H1 (cell line): ENCODE data around the gene OR2B2. TPM values are rescaled to one million over a fixed set of nuclear protein-coding genes. Genes with fewer than 3 reads are reported as not detected.

ENCODE experiments used
- CTCF ChIA-PET: fragments of 300-600 bp; sonication (Branson Sonifier 250); formaldehyde crosslinking; loops from one replicate; lab custom pipeline; 2021; ENCODE audit not compliant: partially characterized antibody; lab: Charles Lee
- POLR2A ChIA-PET: fragments of 300-600 bp; sonication (Branson Sonifier 250); formaldehyde crosslinking; loops from one replicate; lab custom pipeline; 2021; ENCODE audit warnings: inconsistent platforms; ENCODE audit not compliant: partially characterized antibody; lab: Charles Lee
- DNase-seq, 2 experiments: peaks; one replicate each; pipeline versions ENCODE4 v3.0.0 to v3.0.0-alpha.2; 2010 to 2022; ENCODE audit warnings: low spot score in 2 of 2, low read depth in 1 of 2, mixed read lengths in 1 of 2
- FAIRE-seq: peaks from 2 replicates; lab custom pipeline; 2011; peaks lifted over from hg19 to GRCh38; lab: Jason Lieb, UNC
- H2AFZ ChIP-seq: 2 replicates; pipeline ENCODE4 v1.8.1; 2012; ENCODE audit warnings: low read length, inconsistent platforms
- H2AK5ac ChIP-seq: 2 replicates; pipeline ENCODE4 v1.6.1; 2013; ENCODE audit warnings: low read depth, low read length
- H2BK120ac ChIP-seq: replicated peaks from 2 replicates; pipeline ENCODE3; 2013; ENCODE audit warnings: low read depth, low read length, inconsistent platforms
- H2BK12ac ChIP-seq: 2 replicates; pipeline ENCODE4 v1.6.1; 2013; ENCODE audit warnings: low read depth, low read length
- H2BK15ac ChIP-seq: 2 replicates; pipeline ENCODE4 v1.6.1; 2013; ENCODE audit warnings: low read length
- H2BK20ac ChIP-seq: 2 replicates; pipeline ENCODE4 v1.6.1; 2013; ENCODE audit warnings: low read length
- H2BK5ac ChIP-seq: 2 replicates; pipeline ENCODE4 v1.6.1; 2013; ENCODE audit warnings: low read depth, low read length
- H3K14ac ChIP-seq: 2 replicates; pipeline ENCODE4 v1.6.1; 2013; ENCODE audit warnings: inconsistent platforms; ENCODE audit not compliant: insufficient read length
- H3K18ac ChIP-seq: 2 replicates; pipeline ENCODE4 v1.6.1; 2013; ENCODE audit warnings: low read length; ENCODE audit errors: extremely low read depth
- H3K23ac ChIP-seq: 2 replicates; pipeline ENCODE4 v1.6.1; 2013; ENCODE audit warnings: inconsistent platforms; ENCODE audit not compliant: insufficient read length
- H3K23me2 ChIP-seq: 2 replicates; pipeline ENCODE4 v1.6.1; 2013; ENCODE audit warnings: low read depth, low read length
- H3K27ac ChIP-seq: 2 replicates; pipeline ENCODE4 v1.6.1; 2011; ENCODE audit warnings: low read depth, low read length, inconsistent platforms
- H3K27me3 ChIP-seq, 4 experiments: replicated peaks in 1 of 4; 1 replicate in 1 of 4; 2 replicates in 3 of 4; pipeline versions ENCODE4 v1.6.1 to v1.8.1; 2011 to 2013; ENCODE audit warnings: low read length in 3 of 4, mild to moderate bottlenecking in 3 of 4, inconsistent platforms in 2 of 4, mixed read lengths in 2 of 4, moderate library complexity in 1 of 4; ENCODE audit not compliant: control insufficient read depth in 3 of 4, insufficient read depth in 3 of 4; ENCODE audit errors: extremely low read depth in 1 of 4
- H3K36me3 ChIP-seq, 4 experiments: 2 replicates each; pipeline versions ENCODE4 v1.6.1 to v1.8.1; 2011 to 2013; ENCODE audit warnings: mild to moderate bottlenecking in 4 of 4, low read length in 3 of 4, moderate library complexity in 2 of 4, control low read depth in 1 of 4, inconsistent platforms in 1 of 4; ENCODE audit not compliant: insufficient read depth in 4 of 4, control insufficient read depth in 2 of 4
- H3K4ac ChIP-seq: replicated peaks from 2 replicates; pipeline ENCODE3; 2013; ENCODE audit warnings: low read length, low read depth, mixed read lengths, inconsistent platforms; ENCODE audit not compliant: insufficient read length
- H3K4me1 ChIP-seq, 4 experiments: replicated peaks in 1 of 4; 1 replicate in 1 of 4; 2 replicates in 3 of 4; pipeline versions ENCODE4 v1.6.1 to v1.8.1; 2011 to 2013; ENCODE audit warnings: low read length in 3 of 4, inconsistent platforms in 2 of 4, mixed read lengths in 1 of 4; ENCODE audit not compliant: insufficient read depth in 4 of 4, control insufficient read depth in 3 of 4
- H3K4me2 ChIP-seq, 2 experiments: 2 replicates each; pipeline versions ENCODE4 v1.6.1 to v1.8.1; 2011 to 2013; ENCODE audit warnings: low read depth in 2 of 2, low read length in 2 of 2, control low read depth in 1 of 2, inconsistent platforms in 1 of 2, mild to moderate bottlenecking in 1 of 2; ENCODE audit not compliant: insufficient read depth in 1 of 2
- H3K4me3 ChIP-seq, 4 experiments: fragments of 200-600, 300-600 bp in 1 of 4; sonication (generic), shearing (Covaris generic), sonication (Bioruptor Twin) in 1 of 4; 2 replicates each; pipeline versions ENCODE4 v1.5.1 to v1.8.1; 2011 to 2016; ENCODE audit warnings: low read length in 4 of 4, low read depth in 3 of 4, control low read depth in 2 of 4, inconsistent platforms in 2 of 4, mild to moderate bottlenecking in 2 of 4, mixed read lengths in 1 of 4, moderate library complexity in 1 of 4; ENCODE audit not compliant: insufficient read depth in 2 of 4; ENCODE audit errors: extremely low read depth in 1 of 4
- H3K56ac ChIP-seq: replicated peaks from 2 replicates; pipeline ENCODE3; 2013; ENCODE audit warnings: low read depth, mild to moderate bottlenecking, mixed read lengths, low read length, inconsistent platforms; ENCODE audit not compliant: insufficient read length
- H3K79me1 ChIP-seq: 2 replicates; pipeline ENCODE4 v1.6.1; 2013; ENCODE audit warnings: low read depth, low read length, control low read depth
- H3K79me2 ChIP-seq, 2 experiments: 2 replicates each; pipeline versions ENCODE4 v1.6.1 to v1.8.1; 2012 to 2013; ENCODE audit warnings: low read length in 2 of 2, mild to moderate bottlenecking in 2 of 2, inconsistent platforms in 1 of 2; ENCODE audit not compliant: insufficient read depth in 2 of 2, control insufficient read depth in 1 of 2
- H3K9ac ChIP-seq, 4 experiments: replicated peaks in 1 of 4; 1 replicate in 1 of 4; 2 replicates in 3 of 4; pipeline versions ENCODE4 v1.6.1 to v1.8.1; 2011 to 2013; ENCODE audit warnings: low read depth in 3 of 4, low read length in 3 of 4, control low read depth in 2 of 4, mild to moderate bottlenecking in 2 of 4, moderate library complexity in 2 of 4, inconsistent platforms in 1 of 4; ENCODE audit errors: extremely low read depth in 1 of 4
- H3K9me3 ChIP-seq, 2 experiments: 2 replicates each; pipeline versions ENCODE4 v1.6.1 to v1.8.1; 2012 to 2013; ENCODE audit warnings: mild to moderate bottlenecking in 2 of 2, moderate library complexity in 2 of 2, control low read depth in 1 of 2, inconsistent platforms in 1 of 2, low read depth in 1 of 2, low read length in 1 of 2, mixed read lengths in 1 of 2; ENCODE audit not compliant: insufficient read depth in 2 of 2
- H4K20me1 ChIP-seq, 2 experiments: replicated peaks in 1 of 2; 2 replicates each; pipeline versions ENCODE3 to v1.8.1; 2011 to 2013; ENCODE audit warnings: inconsistent platforms in 2 of 2, low read length in 2 of 2, mild to moderate bottlenecking in 1 of 2; ENCODE audit not compliant: insufficient read depth in 2 of 2, control insufficient read depth in 1 of 2
- H4K5ac ChIP-seq: 2 replicates; pipeline ENCODE4 v1.6.1; 2013; ENCODE audit warnings: low read length, low read depth, mixed read lengths, inconsistent platforms; ENCODE audit not compliant: insufficient read length
- H4K8ac ChIP-seq: 2 replicates; pipeline ENCODE4 v1.8.0; 2013; ENCODE audit warnings: mild to moderate bottlenecking, moderate library complexity, low read length, inconsistent platforms; ENCODE audit not compliant: insufficient read depth; ENCODE audit errors: extremely low read depth
- H4K91ac ChIP-seq: replicated peaks from 2 replicates; pipeline ENCODE3; 2013; ENCODE audit warnings: low read length, mixed read lengths, inconsistent platforms; ENCODE audit not compliant: insufficient read length
- FOSL1 ChIP-seq: IDR thresholded peaks from 2 replicates; pipeline ENCODE4 v1.6.1; 2011; ENCODE audit warnings: mild to moderate bottlenecking, low read depth, low read length, moderate library complexity; ENCODE audit not compliant: insufficient read depth
- SAP30 ChIP-seq: fragments of 300-600 bp; sonication (generic); IDR thresholded peaks from 2 replicates; pipeline ENCODE4 v1.7.1; 2012; ENCODE audit warnings: low read length, moderate library complexity, mild to moderate bottlenecking, inconsistent platforms; ENCODE audit not compliant: insufficient read depth, insufficient replicate concordance
- SP4 ChIP-seq: IDR thresholded peaks from 2 replicates; pipeline ENCODE4 v1.6.1; 2012; ENCODE audit warnings: low read length, inconsistent platforms
- TAF7 ChIP-seq: optimal IDR thresholded peaks from 2 replicates; pipeline ENCODE3; 2011; ENCODE audit warnings: low read depth, mild to moderate bottlenecking, inconsistent platforms, low read length, moderate library complexity, borderline replicate concordance
- YY1 ChIP-seq: IDR thresholded peaks from 2 replicates; pipeline ENCODE4 v1.6.1; 2011; ENCODE audit warnings: low read depth, mild to moderate bottlenecking, low read length
- WGBS, 2 experiments: shearing (Covaris generic) in 1 of 2; methylation state at CpG; one replicate each; pipeline versions ENCODE4 v1.1.6 to v1.1.7; 2013 to 2015; ENCODE audit warnings: low lambda C conversion rate in 2 of 2, mixed read lengths in 2 of 2, inconsistent platforms in 1 of 2, low coverage in 1 of 2, missing lambda C conversion rate in 1 of 2; ENCODE audit not compliant: insufficient replicate concordance in 2 of 2, insufficient coverage in 1 of 2, insufficient read length in 1 of 2; ENCODE audit errors: extremely low coverage in 1 of 2, missing lambda C conversion rate in 1 of 2; 5-methylcytosine and 5-hydroxymethylcytosine counted together
- polyA plus RNA-seq, 7 experiments: library from polyadenylated mRNA; depleted of rRNA in 3 of 7; stranded (reverse) in 5 of 7; unstranded in 2 of 7; fragments of >200 nt in 5 of 7; fragments of 200-250 nt in 2 of 7; gene quantifications; 1 replicate in 5 of 7; 2 replicates in 1 of 7; 4 replicates in 1 of 7; pipeline versions ENCODE4 v1.2.1 to v1.2.3, GENCODE V29; 2011 to 2013; ENCODE audit warnings: missing spikeins in 2 of 7, mixed read lengths in 2 of 7
- total RNA-seq: library from RNA; stranded (reverse); fragmentation: NEBNext Ultra II Directional; extraction: Animal tissue kit (Norgen Biotek cat#: 25700); gene quantifications from 2 replicates; pipeline ENCODE4 v1.2.1, GENCODE V29; 2021

OR2B2 gene
- total and polyA plus RNA-seq, 2 of the 8 experiments (the other 6 are each of a cell fraction or from before 2014, with no cell fraction given) = not detected

DNA sequence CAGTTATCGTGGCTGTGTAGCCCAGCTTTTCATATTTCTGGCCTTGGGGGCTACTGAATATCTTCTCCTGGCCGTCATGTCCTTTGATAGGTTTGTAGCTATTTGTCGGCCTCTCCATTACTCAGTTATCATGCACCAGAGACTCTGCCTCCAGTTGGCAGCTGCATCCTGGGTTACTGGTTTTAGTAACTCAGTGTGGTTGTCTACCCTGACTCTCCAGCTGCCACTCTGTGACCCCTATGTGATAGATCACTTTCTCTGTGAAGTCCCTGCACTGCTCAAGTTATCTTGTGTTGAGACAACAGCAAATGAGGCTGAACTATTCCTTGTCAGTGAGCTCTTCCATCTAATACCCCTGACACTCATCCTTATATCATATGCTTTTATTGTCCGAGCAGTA, 45.3 kb upstream of the OR2B2 start:
- Histone ChIP-seq H4K91ac (no peak overlapping the region), H4K5ac (no peak overlapping the region), H3K23ac (no peak overlapping the region), H3K4me3 (no peak overlapping the region), H3K9ac (no peak overlapping the region), H3K4ac (no peak overlapping the region), H2AK5ac (no peak overlapping the region), H3K23me2 (no peaks in the 10 kb centered on the region), H3K27me3 (no peaks in the 10 kb centered on the region), H2BK15ac (no peak overlapping the region), H3K79me1 (no peaks in the 10 kb centered on the region), H3K9me3 (no peaks in the 10 kb centered on the region), H3K4me2 (no peak overlapping the region), H3K56ac (no peak overlapping the region), H3K4me1 (no peaks in the 10 kb centered on the region), H2BK120ac (no peak overlapping the region)
- 89% methylated on average over 4 of the region's 4 CpGs; no CpG with 5 or more reads in 1 of the 2 experiments for WGBS, 2 experiments
- POLR2A ChIA-PET = interaction anchor here (0.5 kb wide), 1 partner anchor 359 kb away, joined by 3 read pairs; no protein-coding TSS in a partner anchor
- no peak for DNase-seq
- CTCF ChIA-PET = interaction anchor here (0.7 to 1.8 kb wide), 2 partner anchors 9 to 14 kb away, joined by 3 to 4 read pairs; no protein-coding TSS in a partner anchor
- TF ChIP-seq TAF7 (no peak), SAP30 (no peak), FOSL1 (no peak), YY1 (no peak), SP4 (no peak)
- TF ChIP-seq, all 59 proteins: peak for 0
- no peaks in the 10 kb centered on the region for H4K20me1 ChIP-seq
- no peak overlapping the region for H2AFZ ChIP-seq
- no peak overlapping the region for H3K18ac ChIP-seq
- H3K14ac ChIP-seq = no peak overlapping the region
- H2BK5ac ChIP-seq = no peak overlapping the region
- FAIRE-seq = no peak
- H2BK20ac ChIP-seq = no peak overlapping the region
- H4K8ac ChIP-seq = no peak overlapping the region
- H3K79me2 ChIP-seq = no peaks in the 10 kb centered on the region
- no peaks in the 10 kb centered on the region for H3K36me3 ChIP-seq
- H2BK12ac ChIP-seq = no peak overlapping the region
- no peak overlapping the region for H3K27ac ChIP-seq
